CD4-positive, alpha-beta memory T cell (primary cell): ENCODE data around the gene ADCY5. TPM values are rescaled to one million over a fixed set of nuclear protein-coding genes. Genes with fewer than 3 reads are reported as not detected.

Experiments
- CTCF ChIA-PET: fragments of 350-600 bp; sonication (Branson Sonifier 250); formaldehyde crosslinking; loops from one replicate; lab custom pipeline; 2021; ENCODE audit warnings: inconsistent platforms; ENCODE audit not compliant: partially characterized antibody; lab: Charles Lee
- POLR2A ChIA-PET: fragments of 350-600 bp; sonication (Branson Sonifier 250); formaldehyde crosslinking; loops from one replicate; lab custom pipeline; 2021; ENCODE audit not compliant: partially characterized antibody; lab: Charles Lee
- DNase-seq, 5 donors: peaks; one replicate each; pipeline versions ENCODE4 v3.0.0 to v3.0.0-alpha.2; 2020 to 2022; ENCODE audit warnings: mixed read lengths in 1 of 5
- H3K27ac ChIP-seq: one replicate; pipeline ENCODE4 v1.7.0; 2013; ENCODE audit warnings: low read depth, low read length
- H3K27me3 ChIP-seq: 2 replicates; pipeline ENCODE4 v1.7.0; 2013; ENCODE audit warnings: mild to moderate bottlenecking, low read length, moderate library complexity; ENCODE audit not compliant: insufficient read depth
- H3K36me3 ChIP-seq: 2 replicates; pipeline ENCODE4 v1.7.0; 2013; ENCODE audit warnings: mild to moderate bottlenecking, low read length, moderate library complexity; ENCODE audit not compliant: insufficient read depth
- H3K4me1 ChIP-seq: 2 replicates; pipeline ENCODE4 v1.7.0; 2013; ENCODE audit warnings: mild to moderate bottlenecking, low read length, moderate library complexity; ENCODE audit not compliant: insufficient read depth
- H3K4me3 ChIP-seq, 2 donors: one replicate each; pipeline ENCODE4 v1.7.0; 2013; ENCODE audit warnings: low read length in 2 of 2, mild to moderate bottlenecking in 1 of 2
- H3K9me3 ChIP-seq, 2 donors: one replicate each; pipeline ENCODE4 v1.7.0; 2013; ENCODE audit warnings: low read length in 2 of 2, control low read depth in 1 of 2; ENCODE audit not compliant: control insufficient read depth in 1 of 2
- H3K27ac Mint-ChIP-seq, 7 donors: one replicate each; pipeline ENCODE4 v1.8.0; 2020 to 2021; ENCODE audit warnings: mixed read lengths in 7 of 7, mild to moderate bottlenecking in 6 of 7, inconsistent platforms in 3 of 7, moderate library complexity in 3 of 7
- H3K27me3 Mint-ChIP-seq, 2 donors: one replicate each; pipeline ENCODE4 v1.8.0; 2020 to 2021; ENCODE audit warnings: mixed read lengths in 2 of 2
- H3K36me3 Mint-ChIP-seq, 2 donors: one replicate each; pipeline ENCODE4 v1.8.0; 2020 to 2021; ENCODE audit warnings: mixed read lengths in 2 of 2, inconsistent platforms in 1 of 2, mild to moderate bottlenecking in 1 of 2
- H3K4me1 Mint-ChIP-seq, 4 donors: one replicate each; pipeline ENCODE4 v1.8.0; 2020 to 2021; ENCODE audit warnings: mixed read lengths in 4 of 4, mild to moderate bottlenecking in 1 of 4
- H3K4me3 Mint-ChIP-seq, 8 donors: one replicate each; pipeline ENCODE4 v1.8.0; 2020 to 2021; ENCODE audit warnings: mixed read lengths in 8 of 8, mild to moderate bottlenecking in 7 of 8, moderate library complexity in 6 of 8, inconsistent platforms in 3 of 8
- H3K9me3 Mint-ChIP-seq, 8 donors: one replicate each; pipeline ENCODE4 v1.8.0; 2020 to 2021; ENCODE audit warnings: mixed read lengths in 8 of 8, mild to moderate bottlenecking in 5 of 8, inconsistent platforms in 3 of 8, moderate library complexity in 1 of 8
- intact Hi-C: fragments of 100-400 bp; cut with micrococcal nuclease; formaldehyde crosslinking; loops from one replicate; pipeline ENCODE4 v1.15.1; 2023
- polyA plus RNA-seq, 2 donors: library from polyadenylated mRNA; unstranded; fragments of 300-500 nt; fragmentation: Illumina TruSeq; gene quantifications; one replicate each; pipeline ENCODE4 v1.2.3, GENCODE V29; 2021
- total RNA-seq, 2 experiments: library from RNA; stranded (reverse); gene quantifications; one replicate each; pipeline ENCODE4 v1.2.3, GENCODE V29; 2021

Gene ADCY5
- total and polyA plus RNA-seq, 4 experiments from 2014 or later, result 0.11 TPM; not detected in 3

DNA sequence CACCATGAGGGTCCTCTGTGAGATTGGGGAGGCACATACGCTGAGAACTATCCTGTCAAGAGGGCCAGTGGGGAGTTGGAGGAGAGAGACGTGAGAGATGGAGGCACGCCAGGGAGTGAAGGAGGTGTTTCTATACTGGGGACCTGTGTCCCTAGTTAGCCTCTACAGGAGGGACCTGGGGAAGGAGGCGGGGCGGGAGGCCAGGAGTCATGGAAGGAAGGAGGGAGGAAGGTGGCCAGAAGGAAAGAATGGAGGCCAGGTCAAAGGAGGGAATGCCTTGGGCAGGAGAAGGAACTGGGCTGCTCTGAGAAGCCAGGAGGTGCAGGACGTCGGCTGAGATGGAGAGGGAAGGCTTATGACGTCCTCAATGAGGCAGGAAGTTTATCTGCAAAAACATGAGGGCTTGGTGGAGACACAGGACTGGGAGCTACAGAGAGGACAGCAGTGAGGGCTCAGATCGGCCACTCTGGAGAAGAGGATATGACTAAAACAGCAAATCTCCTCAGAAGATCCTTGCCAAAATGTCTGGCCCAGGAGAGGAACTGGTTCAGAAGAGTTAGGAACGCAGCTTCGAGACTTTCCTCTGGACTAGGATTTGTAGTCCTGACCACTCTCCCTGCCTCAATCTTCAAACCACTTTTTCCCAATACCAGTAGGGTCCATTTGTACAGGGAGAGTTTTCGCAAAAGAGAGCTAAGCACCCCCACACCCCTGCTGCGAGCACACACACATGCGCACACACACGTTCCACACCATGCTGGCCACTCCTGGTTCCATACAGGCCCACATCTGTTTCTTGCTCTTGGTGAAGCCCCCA is 59.9 kb downstream of the ADCY5 start:
- Histone ChIP-seq H3K4me3 (no peak overlapping the region), H3K27me3 (no peaks in the 10 kb centered on the region), H3K4me1 (no peaks in the 10 kb centered on the region), H3K27ac (no peak overlapping the region), H3K36me3 (no peaks in the 10 kb centered on the region), H3K9me3 (no peaks in the 10 kb centered on the region)
- CTCF ChIA-PET, result no interaction called here
- DNase-seq, result no peak
- H3K27me3 Mint-ChIP-seq, result peaks cover 6 to 28% of the 10 kb centered on the region in 2 donors
- H3K9me3 Mint-ChIP-seq, result no peaks in the 10 kb centered on the region
- no peaks in the 10 kb centered on the region for H3K4me1 Mint-ChIP-seq
- POLR2A ChIA-PET, result no interaction called here
- intact Hi-C loops, result no loop called here
- no peaks in the 10 kb centered on the region for H3K36me3 Mint-ChIP-seq
- H3K27ac Mint-ChIP-seq, result peak overlapping the region in 1 of 7 donors; percentile 65
- H3K4me3 Mint-ChIP-seq, result no peak overlapping the region

DNA sequence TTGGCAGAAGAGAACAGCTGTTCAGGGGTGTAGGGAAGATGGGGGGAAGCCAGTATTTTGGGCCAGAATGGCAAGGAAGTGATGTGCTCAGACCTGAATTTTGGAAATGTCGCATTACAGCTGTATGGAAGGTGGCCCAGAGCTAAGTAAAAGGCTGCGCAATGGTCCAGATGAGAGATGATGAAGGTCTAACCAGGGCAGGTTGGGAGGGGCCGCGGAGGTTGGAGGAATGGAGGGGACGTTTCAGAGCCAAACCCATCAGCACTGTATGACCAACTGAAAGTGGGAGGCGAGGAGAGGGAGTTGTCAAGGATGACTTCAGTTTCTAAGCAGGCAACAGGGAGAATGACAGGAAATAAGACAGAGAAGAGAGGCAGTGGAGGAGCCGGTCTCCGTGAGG is 60.8 kb downstream of the ADCY5 start:
- no peaks in the 10 kb centered on the region for H3K36me3 ChIP-seq
- H3K27ac ChIP-seq, result no peak overlapping the region
- ChIA-PET CTCF (no interaction called here), POLR2A (no interaction called here)
- Mint-ChIP-seq H3K9me3 (no peaks in the 10 kb centered on the region), H3K36me3 (no peaks in the 10 kb centered on the region), H3K27me3 (peaks cover 6 to 31% of the 10 kb centered on the region in 2 donors), H3K27ac (peak overlapping the region in 1 of 7 donors; percentile 34), H3K4me3 (no peak overlapping the region), H3K4me1 (no peaks in the 10 kb centered on the region)
- H3K9me3 ChIP-seq, result no peaks in the 10 kb centered on the region
- intact Hi-C loops, result no loop called here
- no peak overlapping the region for H3K4me3 ChIP-seq
- no peak for DNase-seq
- no peaks in the 10 kb centered on the region for H3K27me3 ChIP-seq
- H3K4me1 ChIP-seq, result no peaks in the 10 kb centered on the region

DNA sequence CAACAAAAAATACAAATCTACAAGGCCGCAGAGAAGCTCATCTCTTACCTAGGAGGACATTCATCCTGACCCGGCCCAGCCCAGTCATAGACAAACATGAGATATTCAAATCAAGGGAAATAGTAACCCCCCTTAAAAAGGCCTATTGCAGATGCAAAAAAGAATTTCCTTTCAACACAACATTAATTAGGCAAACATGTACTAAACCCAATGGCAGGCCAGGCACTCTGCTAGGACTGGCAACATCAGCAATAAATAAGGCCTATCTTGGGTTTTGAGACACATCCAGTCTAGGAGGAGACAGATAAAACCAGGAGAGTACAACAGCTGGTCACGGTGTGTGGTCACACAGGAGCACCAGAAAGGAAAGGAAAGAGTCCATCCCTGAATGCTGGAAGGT is 61.4 kb downstream of the ADCY5 start:
- no peak for DNase-seq
- no peaks in the 10 kb centered on the region for H3K4me1 Mint-ChIP-seq
- H3K27ac Mint-ChIP-seq, result no peak overlapping the region
- H3K9me3 ChIP-seq, result no peaks in the 10 kb centered on the region
- no peak overlapping the region for H3K27ac ChIP-seq
- no peaks in the 10 kb centered on the region for H3K36me3 ChIP-seq
- H3K36me3 Mint-ChIP-seq, result no peaks in the 10 kb centered on the region
- peaks cover 6 to 29% of the 10 kb centered on the region in 2 donors for H3K27me3 Mint-ChIP-seq
- H3K9me3 Mint-ChIP-seq, result no peaks in the 10 kb centered on the region
- POLR2A ChIA-PET, result no interaction called here
- no peaks in the 10 kb centered on the region for H3K4me1 ChIP-seq
- H3K4me3 Mint-ChIP-seq, result no peak overlapping the region
- no peaks in the 10 kb centered on the region for H3K27me3 ChIP-seq
- no peak overlapping the region for H3K4me3 ChIP-seq
- CTCF ChIA-PET, result no interaction called here
- intact Hi-C loops, result no loop called here

DNA sequence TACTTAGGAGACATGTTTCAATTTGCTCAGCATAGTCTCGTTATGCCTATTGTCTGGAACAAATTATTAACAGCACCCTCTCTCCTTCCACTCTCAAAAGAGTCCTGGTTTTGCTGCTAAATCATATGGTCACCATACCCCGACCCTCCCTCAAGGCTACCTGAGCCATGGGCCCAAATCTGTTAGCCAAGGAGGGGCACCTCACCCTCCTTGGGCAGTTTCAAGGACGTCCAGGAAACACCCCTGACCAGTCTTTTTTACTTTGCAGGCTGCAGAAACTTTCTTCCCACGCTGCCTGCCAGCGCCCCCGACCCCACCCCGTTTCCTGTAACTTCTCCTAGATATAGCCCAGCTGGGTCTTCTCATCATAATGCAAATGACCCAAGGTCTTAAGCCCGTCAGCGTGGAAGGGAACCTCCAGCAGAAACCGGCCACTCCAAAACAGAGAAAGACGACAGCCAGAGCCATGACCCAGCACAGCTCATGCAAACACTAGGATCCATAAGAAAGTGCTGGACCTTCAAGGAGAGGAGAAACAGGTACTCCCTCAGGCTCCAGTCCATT is 62.3 kb downstream of the ADCY5 start:
- no peaks in the 10 kb centered on the region for H3K4me1 Mint-ChIP-seq
- CTCF ChIA-PET, result no interaction called here

DNA sequence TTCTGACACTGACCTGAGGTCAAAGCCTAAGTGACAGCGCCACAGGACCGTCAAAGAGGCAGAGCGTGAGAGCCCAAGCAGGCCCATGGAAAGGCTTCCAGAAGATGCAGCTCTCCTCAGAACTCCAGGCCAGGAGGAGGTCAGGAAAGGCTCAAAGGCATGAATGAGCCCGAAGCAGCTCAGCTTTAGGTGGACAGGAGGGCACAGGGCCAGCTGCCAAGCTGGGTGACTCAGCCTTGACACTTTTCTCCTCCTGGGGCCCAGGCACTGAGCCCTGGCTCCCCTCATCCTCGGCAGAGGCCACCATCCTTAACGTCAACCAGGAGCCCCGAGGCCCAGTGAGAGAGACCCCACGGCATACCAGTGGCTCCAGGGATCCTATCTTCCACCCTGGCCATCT is 62.9 kb downstream of the ADCY5 start:
- Mint-ChIP-seq H3K9me3 (no peaks in the 10 kb centered on the region), H3K4me3 (no peak overlapping the region), H3K4me1 (no peaks in the 10 kb centered on the region), H3K27me3 (peaks cover 6 to 24% of the 10 kb centered on the region in 2 donors), H3K36me3 (no peaks in the 10 kb centered on the region), H3K27ac (no peak overlapping the region)
- H3K4me1 ChIP-seq, result no peaks in the 10 kb centered on the region
- H3K36me3 ChIP-seq, result no peaks in the 10 kb centered on the region
- no peak overlapping the region for H3K27ac ChIP-seq
- H3K9me3 ChIP-seq, result no peaks in the 10 kb centered on the region
- POLR2A ChIA-PET, result no interaction called here
- DNase-seq, result no peak
- CTCF ChIA-PET, result no interaction called here
- no peak overlapping the region for H3K4me3 ChIP-seq
- H3K27me3 ChIP-seq, result no peaks in the 10 kb centered on the region
- intact Hi-C loops, result no loop called here

More for the DNA sequence above, 62.3 kb downstream of the ADCY5 start:
- intact Hi-C loops, result no loop called here
- Histone ChIP-seq H3K27ac (no peak overlapping the region), H3K9me3 (no peaks in the 10 kb centered on the region), H3K27me3 (no peaks in the 10 kb centered on the region), H3K4me1 (no peaks in the 10 kb centered on the region), H3K36me3 (no peaks in the 10 kb centered on the region), H3K4me3 (no peak overlapping the region)
- peaks cover 6 to 24% of the 10 kb centered on the region in 2 donors for H3K27me3 Mint-ChIP-seq
- DNase-seq, result no peak
- no peaks in the 10 kb centered on the region for H3K36me3 Mint-ChIP-seq
- no peaks in the 10 kb centered on the region for H3K9me3 Mint-ChIP-seq
- POLR2A ChIA-PET, result no interaction called here
- H3K4me3 Mint-ChIP-seq, result no peak overlapping the region
- H3K27ac Mint-ChIP-seq, result no peak overlapping the region

DNA sequence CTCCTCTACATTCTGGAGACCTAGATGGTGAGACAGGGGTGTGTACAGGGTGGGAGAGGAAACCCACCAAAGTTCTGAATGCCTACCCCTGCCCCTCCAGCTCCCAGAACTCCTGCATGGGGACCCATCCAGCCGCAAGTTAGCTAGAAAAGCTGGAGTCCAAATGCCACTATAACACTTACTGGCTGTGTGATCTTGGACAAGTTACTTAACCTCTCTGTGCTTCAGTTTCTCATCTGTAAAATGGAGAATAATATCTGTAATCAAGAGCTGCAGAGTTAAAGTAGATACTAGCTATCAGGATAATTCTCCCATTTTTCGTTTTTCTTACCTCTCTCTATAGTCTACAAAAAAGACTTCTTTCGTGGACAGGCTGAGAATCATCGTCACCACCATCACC is 63.4 kb downstream of the ADCY5 start:
- ChIA-PET CTCF (no interaction called here), POLR2A (no interaction called here)
- Mint-ChIP-seq H3K9me3 (no peaks in the 10 kb centered on the region), H3K27me3 (peaks cover 6 to 24% of the 10 kb centered on the region in 2 donors), H3K36me3 (no peaks in the 10 kb centered on the region), H3K4me3 (no peak overlapping the region), H3K4me1 (no peaks in the 10 kb centered on the region), H3K27ac (no peak overlapping the region)
- Histone ChIP-seq H3K27ac (no peak overlapping the region), H3K27me3 (no peaks in the 10 kb centered on the region), H3K9me3 (no peaks in the 10 kb centered on the region), H3K36me3 (no peaks in the 10 kb centered on the region), H3K4me3 (no peak overlapping the region), H3K4me1 (no peaks in the 10 kb centered on the region)
- DNase-seq, result no peak
- intact Hi-C loops, result no loop called here

DNA sequence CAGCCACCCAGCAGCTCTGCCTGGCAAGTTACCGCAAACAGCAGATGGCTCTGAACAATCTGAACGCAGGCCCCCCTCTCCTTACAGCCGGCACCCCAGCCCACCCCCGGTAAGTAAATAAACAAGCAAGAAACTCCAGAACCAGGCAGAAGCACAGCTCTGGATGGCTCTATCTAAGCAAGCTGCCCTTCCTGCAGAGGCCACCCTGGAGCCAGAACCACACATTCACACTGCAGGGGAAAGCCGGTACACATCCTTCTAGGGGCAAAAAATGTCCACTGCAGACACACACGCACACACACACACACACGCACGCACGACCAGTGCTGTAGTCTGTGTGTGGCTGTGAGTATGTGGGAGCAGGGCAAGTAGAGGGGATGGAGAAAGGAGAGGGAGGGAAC is 63.9 kb downstream of the ADCY5 start:
- DNase-seq, result no peak
- ChIA-PET POLR2A (no interaction called here), CTCF (no interaction called here)
- Mint-ChIP-seq H3K27me3 (peaks cover 6 to 21% of the 10 kb centered on the region in 2 donors), H3K27ac (no peak overlapping the region), H3K9me3 (no peaks in the 10 kb centered on the region), H3K4me1 (no peaks in the 10 kb centered on the region), H3K4me3 (no peak overlapping the region), H3K36me3 (no peaks in the 10 kb centered on the region)
- H3K4me1 ChIP-seq, result no peaks in the 10 kb centered on the region
- H3K4me3 ChIP-seq, result no peak overlapping the region
- no peaks in the 10 kb centered on the region for H3K9me3 ChIP-seq
- H3K27ac ChIP-seq, result no peak overlapping the region
- no peaks in the 10 kb centered on the region for H3K27me3 ChIP-seq
- intact Hi-C loops, result no loop called here
- H3K36me3 ChIP-seq, result no peaks in the 10 kb centered on the region
